HEK293 (cell line): Measurements from ENCODE around the gene SYS1.

Experiments
- KLF17 ChIP-seq: fragments of 450-650 bp; formaldehyde crosslinking; IDR thresholded peaks from 2 replicates; pipeline ENCODE4 v1.5.1; 2016; ENCODE audit warnings: missing biosample characterization, missing genetic modification characterization
- ZNF121 ChIP-seq: fragments of 450-650 bp; formaldehyde crosslinking; IDR thresholded peaks from 2 replicates; pipeline ENCODE4 v1.5.1; 2016; ENCODE audit warnings: missing biosample characterization, missing genetic modification characterization
- ZNF18 ChIP-seq: fragments of 450-650 bp; formaldehyde crosslinking; IDR thresholded peaks from 2 replicates; pipeline ENCODE4 v1.5.1; 2016; ENCODE audit warnings: missing biosample characterization, missing genetic modification characterization
- ZNF629 ChIP-seq: fragments of 450-650 bp; formaldehyde crosslinking; IDR thresholded peaks from 2 replicates; pipeline ENCODE4 v1.5.1; 2017; ENCODE audit warnings: missing biosample characterization, missing genetic modification characterization
- TF ChIP-seq, protein P1 (sequence below): fragments of 450-650 bp; formaldehyde crosslinking; IDR thresholded peaks from 2 replicates; pipeline ENCODE4 v1.5.1; 2016; ENCODE audit warnings: missing biosample characterization, missing genetic modification characterization
- TF ChIP-seq, protein P2 (sequence below): fragments of 450-650 bp; formaldehyde crosslinking; IDR thresholded peaks from 2 replicates; pipeline ENCODE4 v1.5.1; 2016; ENCODE audit warnings: missing biosample characterization, missing genetic modification characterization

DNA sequence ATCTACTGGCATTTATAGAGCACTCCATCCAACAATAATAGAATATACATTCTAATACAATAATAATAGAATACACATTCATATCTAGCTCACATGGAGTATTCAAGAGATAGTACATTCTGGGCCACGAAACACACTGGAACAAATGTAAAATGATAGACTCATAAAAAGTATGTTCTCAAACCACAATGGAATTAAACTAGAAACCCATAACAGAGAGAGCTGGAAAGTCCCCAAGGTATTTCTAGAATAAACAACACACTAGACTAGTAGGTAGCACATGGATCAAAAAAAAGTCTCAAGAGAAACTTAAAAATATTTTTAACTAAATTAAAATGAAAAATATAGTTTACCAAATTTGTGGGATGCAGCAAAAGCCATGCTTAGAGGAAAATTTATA is 24.3 kb downstream of the SYS1 start:
- TF ChIP-seq, protein P1, sequence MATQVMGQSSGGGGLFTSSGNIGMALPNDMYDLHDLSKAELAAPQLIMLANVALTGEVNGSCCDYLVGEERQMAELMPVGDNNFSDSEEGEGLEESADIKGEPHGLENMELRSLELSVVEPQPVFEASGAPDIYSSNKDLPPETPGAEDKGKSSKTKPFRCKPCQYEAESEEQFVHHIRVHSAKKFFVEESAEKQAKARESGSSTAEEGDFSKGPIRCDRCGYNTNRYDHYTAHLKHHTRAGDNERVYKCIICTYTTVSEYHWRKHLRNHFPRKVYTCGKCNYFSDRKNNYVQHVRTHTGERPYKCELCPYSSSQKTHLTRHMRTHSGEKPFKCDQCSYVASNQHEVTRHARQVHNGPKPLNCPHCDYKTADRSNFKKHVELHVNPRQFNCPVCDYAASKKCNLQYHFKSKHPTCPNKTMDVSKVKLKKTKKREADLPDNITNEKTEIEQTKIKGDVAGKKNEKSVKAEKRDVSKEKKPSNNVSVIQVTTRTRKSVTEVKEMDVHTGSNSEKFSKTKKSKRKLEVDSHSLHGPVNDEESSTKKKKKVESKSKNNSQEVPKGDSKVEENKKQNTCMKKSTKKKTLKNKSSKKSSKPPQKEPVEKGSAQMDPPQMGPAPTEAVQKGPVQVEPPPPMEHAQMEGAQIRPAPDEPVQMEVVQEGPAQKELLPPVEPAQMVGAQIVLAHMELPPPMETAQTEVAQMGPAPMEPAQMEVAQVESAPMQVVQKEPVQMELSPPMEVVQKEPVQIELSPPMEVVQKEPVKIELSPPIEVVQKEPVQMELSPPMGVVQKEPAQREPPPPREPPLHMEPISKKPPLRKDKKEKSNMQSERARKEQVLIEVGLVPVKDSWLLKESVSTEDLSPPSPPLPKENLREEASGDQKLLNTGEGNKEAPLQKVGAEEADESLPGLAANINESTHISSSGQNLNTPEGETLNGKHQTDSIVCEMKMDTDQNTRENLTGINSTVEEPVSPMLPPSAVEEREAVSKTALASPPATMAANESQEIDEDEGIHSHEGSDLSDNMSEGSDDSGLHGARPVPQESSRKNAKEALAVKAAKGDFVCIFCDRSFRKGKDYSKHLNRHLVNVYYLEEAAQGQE (tag by site-specific recombination) = no peak
- TF ChIP-seq, protein P2, sequence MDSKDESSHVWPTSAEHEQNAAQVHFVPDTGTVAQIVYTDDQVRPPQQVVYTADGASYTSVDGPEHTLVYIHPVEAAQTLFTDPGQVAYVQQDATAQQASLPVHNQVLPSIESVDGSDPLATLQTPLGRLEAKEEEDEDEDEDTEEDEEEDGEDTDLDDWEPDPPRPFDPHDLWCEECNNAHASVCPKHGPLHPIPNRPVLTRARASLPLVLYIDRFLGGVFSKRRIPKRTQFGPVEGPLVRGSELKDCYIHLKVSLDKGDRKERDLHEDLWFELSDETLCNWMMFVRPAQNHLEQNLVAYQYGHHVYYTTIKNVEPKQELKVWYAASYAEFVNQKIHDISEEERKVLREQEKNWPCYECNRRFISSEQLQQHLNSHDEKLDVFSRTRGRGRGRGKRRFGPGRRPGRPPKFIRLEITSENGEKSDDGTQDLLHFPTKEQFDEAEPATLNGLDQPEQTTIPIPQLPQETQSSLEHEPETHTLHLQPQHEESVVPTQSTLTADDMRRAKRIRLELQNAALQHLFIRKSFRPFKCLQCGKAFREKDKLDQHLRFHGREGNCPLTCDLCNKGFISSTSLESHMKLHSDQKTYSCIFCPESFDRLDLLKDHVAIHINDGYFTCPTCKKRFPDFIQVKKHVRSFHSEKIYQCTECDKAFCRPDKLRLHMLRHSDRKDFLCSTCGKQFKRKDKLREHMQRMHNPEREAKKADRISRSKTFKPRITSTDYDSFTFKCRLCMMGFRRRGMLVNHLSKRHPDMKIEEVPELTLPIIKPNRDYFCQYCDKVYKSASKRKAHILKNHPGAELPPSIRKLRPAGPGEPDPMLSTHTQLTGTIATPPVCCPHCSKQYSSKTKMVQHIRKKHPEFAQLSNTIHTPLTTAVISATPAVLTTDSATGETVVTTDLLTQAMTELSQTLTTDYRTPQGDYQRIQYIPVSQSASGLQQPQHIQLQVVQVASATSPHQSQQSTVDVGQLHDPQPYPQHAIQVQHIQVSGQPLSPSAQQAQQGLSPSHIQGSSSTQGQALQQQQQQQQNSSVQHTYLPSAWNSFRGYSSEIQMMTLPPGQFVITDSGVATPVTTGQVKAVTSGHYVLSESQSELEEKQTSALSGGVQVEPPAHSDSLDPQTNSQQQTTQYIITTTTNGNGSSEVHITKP = no peak
- TF ChIP-seq ZNF18 (tag by site-specific recombination) = no peak
- TF ChIP-seq ZNF629 (tag by site-specific recombination) = no peak
- no peak for TF ChIP-seq KLF17
- TF ChIP-seq ZNF121 = no peak
